Hepatocyte (in vitro differentiated cells): ENCODE results near the gene ZIM2.

Experiments used
- EZH2 ChIP-seq: fragments of 200-600 bp; sonication (generic); IDR thresholded peaks from 2 replicates; pipeline ENCODE4 v1.6.1; 2016; ENCODE audit warnings: antibody characterized with exemption, mild to moderate bottlenecking, borderline replicate concordance
- TF ChIP-seq, protein P1 (sequence below): fragments of 200-600 bp; sonication (generic); IDR thresholded peaks from 2 replicates; pipeline ENCODE4 v1.5.1; 2016; ENCODE audit warnings: antibody characterized with exemption, mild to moderate bottlenecking; ENCODE audit not compliant: poor library complexity

DNA sequence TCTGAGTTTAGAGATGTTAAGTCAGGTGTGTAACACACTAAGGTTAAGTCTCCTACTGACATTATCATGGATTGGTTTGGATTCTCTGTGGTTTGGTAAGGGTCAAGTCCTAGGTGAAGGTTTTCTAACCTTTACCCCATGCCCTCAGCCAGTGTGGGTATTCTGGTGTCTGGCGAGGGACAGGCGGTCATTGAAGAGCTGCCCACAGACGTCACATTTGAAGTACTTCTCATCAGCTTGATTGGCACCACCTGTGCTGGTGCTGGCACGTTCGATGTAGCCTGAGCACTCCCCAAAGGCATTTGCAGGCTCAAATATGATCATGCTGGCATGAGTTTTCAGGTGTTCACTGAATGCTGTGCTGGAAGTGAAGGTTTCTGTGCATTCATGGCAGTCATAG lies 27.0 kb downstream of the ZIM2 start:
- TF ChIP-seq, protein P1, sequence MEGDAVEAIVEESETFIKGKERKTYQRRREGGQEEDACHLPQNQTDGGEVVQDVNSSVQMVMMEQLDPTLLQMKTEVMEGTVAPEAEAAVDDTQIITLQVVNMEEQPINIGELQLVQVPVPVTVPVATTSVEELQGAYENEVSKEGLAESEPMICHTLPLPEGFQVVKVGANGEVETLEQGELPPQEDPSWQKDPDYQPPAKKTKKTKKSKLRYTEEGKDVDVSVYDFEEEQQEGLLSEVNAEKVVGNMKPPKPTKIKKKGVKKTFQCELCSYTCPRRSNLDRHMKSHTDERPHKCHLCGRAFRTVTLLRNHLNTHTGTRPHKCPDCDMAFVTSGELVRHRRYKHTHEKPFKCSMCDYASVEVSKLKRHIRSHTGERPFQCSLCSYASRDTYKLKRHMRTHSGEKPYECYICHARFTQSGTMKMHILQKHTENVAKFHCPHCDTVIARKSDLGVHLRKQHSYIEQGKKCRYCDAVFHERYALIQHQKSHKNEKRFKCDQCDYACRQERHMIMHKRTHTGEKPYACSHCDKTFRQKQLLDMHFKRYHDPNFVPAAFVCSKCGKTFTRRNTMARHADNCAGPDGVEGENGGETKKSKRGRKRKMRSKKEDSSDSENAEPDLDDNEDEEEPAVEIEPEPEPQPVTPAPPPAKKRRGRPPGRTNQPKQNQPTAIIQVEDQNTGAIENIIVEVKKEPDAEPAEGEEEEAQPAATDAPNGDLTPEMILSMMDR: no peak
- no peak for TF ChIP-seq EZH2
